HCT116 (cell line): Measurements from ENCODE around the gene OPCML. TPM values are rescaled to one million over a fixed set of nuclear protein-coding genes. Genes with fewer than 3 reads are reported as not detected.

Experiments
- ATAC-seq: fragments of 200-7000 bp; cut with Tn5 transposase; 2 replicates; pipeline ENCODE4 v1.9.1; 2020; ENCODE audit warnings: mild to moderate bottlenecking, moderate library complexity
- BruUV-seq: library from RNA; stranded (reverse); fragments of 400-500 nt; replicated peaks from 2 replicates; lab custom pipeline; 2021; lab: Mats Ljungman, UMichigan
- CTCF ChIA-PET: fragments of 300-600 bp; sonication (Branson Sonifier 250); formaldehyde crosslinking; loops from one replicate; lab custom pipeline; 2021; ENCODE audit warnings: antibody characterized with exemption; lab: Charles Lee
- POLR2A ChIA-PET: fragments of 300-600, 350-600 bp; sonication (Branson Sonifier 250); formaldehyde crosslinking; loops from one replicate; lab custom pipeline; 2021; ENCODE audit warnings: antibody characterized with exemption; lab: Charles Lee
- RAD21 ChIA-PET, 2 experiments: fragments of 300-600 bp; sonication (Branson Sonifier 250); formaldehyde crosslinking; loops; one replicate each; lab custom pipeline; 2023; ENCODE audit warnings: low total read pairs in 2 of 2; ENCODE audit not compliant: uncharacterized antibody in 2 of 2, unreplicated experiment in 2 of 2, low non-redundant PET in 1 of 2; lab: Charles Lee
- DNase-seq: peaks from one replicate; pipeline ENCODE4 v3.0.0-alpha.2; 2010; ENCODE audit warnings: low read depth, low spot score
- H2AFZ ChIP-seq: fragments of 200-600 bp; shearing (Covaris generic), sonication (generic); 2 replicates; pipeline ENCODE4 v1.6.1; 2017; ENCODE audit warnings: low read depth, mixed run types, mixed read lengths, antibody characterized with exemption, low read length; ENCODE audit not compliant: poor library complexity, severe bottlenecking
- H3K27ac ChIP-seq: 2 replicates; pipeline ENCODE4 v1.5.1; 2012; ENCODE audit warnings: low read depth, low read length
- H3K27me3 ChIP-seq: fragments of 200-600 bp; sonication (generic); 2 replicates; pipeline ENCODE4 v1.6.1; 2016; ENCODE audit warnings: mixed run types, low read length, mixed read lengths; ENCODE audit not compliant: insufficient read depth
- H3K36me3 ChIP-seq, 2 experiments: fragments of 200-500 bp in 1 of 2; fragments of 200-600 bp in 1 of 2; sonication (Bioruptor generic) in 1 of 2; sonication (generic) in 1 of 2; 2 replicates each; pipeline versions ENCODE4 v1.5.1 to v1.6.1; 2014 to 2016; ENCODE audit warnings: low read length in 2 of 2, inconsistent platforms in 1 of 2, mixed read lengths in 1 of 2, mixed run types in 1 of 2; ENCODE audit not compliant: insufficient read depth in 2 of 2, control insufficient read depth in 1 of 2
- H3K4me1 ChIP-seq, 2 experiments: fragments of 200-600 bp in 1 of 2; sonication (generic) in 1 of 2; 2 replicates each; pipeline versions ENCODE4 v1.5.1 to v1.6.1; 2012 to 2017; ENCODE audit warnings: low read length in 2 of 2, inconsistent platforms in 1 of 2, mild to moderate bottlenecking in 1 of 2, mixed read lengths in 1 of 2, mixed run types in 1 of 2, moderate library complexity in 1 of 2; ENCODE audit not compliant: insufficient read depth in 2 of 2, control insufficient read depth in 1 of 2
- H3K4me2 ChIP-seq: fragments of 200-600 bp; sonication (generic); 2 replicates; pipeline ENCODE4 v1.6.1; 2017; ENCODE audit warnings: mixed run types, low read length, mixed read lengths
- H3K4me3 ChIP-seq, 2 experiments: fragments of 200-600 bp in 1 of 2; sonication (generic) in 1 of 2; replicated peaks in 1 of 2; 2 replicates each; pipeline ENCODE4 v1.5.1; 2011 to 2016; ENCODE audit warnings: low read length in 2 of 2, control low read depth in 1 of 2, low read depth in 1 of 2, mild to moderate bottlenecking in 1 of 2, mixed read lengths in 1 of 2, mixed run types in 1 of 2
- H3K79me2 ChIP-seq: fragments of 200-600 bp; sonication (generic); 2 replicates; pipeline ENCODE4 v1.6.1; 2017; ENCODE audit warnings: mild to moderate bottlenecking, mixed run types, low read length, moderate library complexity, mixed read lengths; ENCODE audit not compliant: insufficient read depth
- H3K9ac ChIP-seq: fragments of 200-600 bp; sonication (generic); 2 replicates; pipeline ENCODE4 v1.6.1; 2016; ENCODE audit warnings: low read length, mixed read lengths
- H3K9me2 ChIP-seq: fragments of 200-600 bp; sonication (generic), shearing (Covaris generic); 2 replicates; pipeline ENCODE4 v1.6.1; 2017; ENCODE audit warnings: mixed run types, mild to moderate bottlenecking, moderate library complexity; ENCODE audit not compliant: insufficient read depth
- H3K9me3 ChIP-seq, 2 experiments: fragments of 200-500 bp in 1 of 2; fragments of 200-600 bp in 1 of 2; sonication (Bioruptor generic) in 1 of 2; sonication (generic) in 1 of 2; 2 replicates each; pipeline ENCODE4 v1.6.1; 2014 to 2017; ENCODE audit warnings: low read length in 2 of 2, mixed read lengths in 2 of 2, inconsistent platforms in 1 of 2, low read depth in 1 of 2, mild to moderate bottlenecking in 1 of 2, mixed run types in 1 of 2, moderate library complexity in 1 of 2; ENCODE audit not compliant: control insufficient read depth in 1 of 2, insufficient read depth in 1 of 2
- H4K20me1 ChIP-seq: fragments of 200-600 bp; sonication (generic), shearing (Covaris generic); 2 replicates; pipeline ENCODE4 v1.6.1; 2017; ENCODE audit warnings: mixed run types, mild to moderate bottlenecking, moderate library complexity; ENCODE audit not compliant: insufficient read depth
- ATF3 ChIP-seq: IDR thresholded peaks from 2 replicates; pipeline ENCODE4 v1.6.1; 2012
- CBX3 ChIP-seq: IDR thresholded peaks from 2 replicates; pipeline ENCODE4 v1.6.1; 2012; ENCODE audit warnings: low read depth
- CEBPB ChIP-seq: IDR thresholded peaks from 2 replicates; pipeline ENCODE4 v1.6.1; 2012; ENCODE audit warnings: low read depth
- EGR1 ChIP-seq: IDR thresholded peaks from 2 replicates; pipeline ENCODE4 v1.6.1; 2012; ENCODE audit warnings: low read depth
- EZH2 ChIP-seq: fragments of 200-600 bp; sonication (generic); IDR thresholded peaks from 2 replicates; pipeline ENCODE4 v1.6.1; 2017; ENCODE audit warnings: antibody characterized with exemption, mixed run types
- EZH2phosphoT487 ChIP-seq: fragments of 200-600 bp; IDR thresholded peaks from 2 replicates; pipeline ENCODE4 v1.6.1; 2018; ENCODE audit warnings: antibody characterized with exemption, borderline replicate concordance
- FOSL1 ChIP-seq: IDR thresholded peaks from 2 replicates; pipeline ENCODE4 v1.6.1; 2012; ENCODE audit warnings: low read depth
- JUND ChIP-seq: IDR thresholded peaks from 2 replicates; pipeline ENCODE4 v1.6.1; 2012
- POLR2A ChIP-seq: IDR thresholded peaks from 2 replicates; pipeline ENCODE4 v1.7.0; 2011; ENCODE audit warnings: borderline replicate concordance; ENCODE audit not compliant: insufficient read depth, insufficient read length; ENCODE audit errors: extremely low read depth
- POLR2AphosphoS5 ChIP-seq: IDR thresholded peaks from 2 replicates; pipeline ENCODE4 v1.6.1; 2011; ENCODE audit warnings: mild to moderate bottlenecking, low read depth, low read length, moderate library complexity
- RAD21 ChIP-seq: IDR thresholded peaks from 2 replicates; pipeline ENCODE4 v1.6.1; 2012; ENCODE audit warnings: low read depth, mild to moderate bottlenecking
- SRF ChIP-seq: IDR thresholded peaks from 2 replicates; pipeline ENCODE4 v1.6.1; 2012; ENCODE audit warnings: low read depth
- YY1 ChIP-seq: IDR thresholded peaks from 2 replicates; pipeline ENCODE4 v1.6.1; 2011; ENCODE audit warnings: low read length, low read depth, moderate library complexity, mild to moderate bottlenecking; ENCODE audit not compliant: insufficient replicate concordance; ENCODE audit errors: extremely low read depth
- intact Hi-C: fragments of 100-400 bp; cut with micrococcal nuclease; formaldehyde crosslinking; loops from 2 replicates; pipeline ENCODE4 v1.10.0; 2022
- total RNA-seq: library from RNA; stranded (reverse); gene quantifications from one replicate; pipeline ENCODE4 v1.2.1, GENCODE V29; 2021; ENCODE audit not compliant: unreplicated experiment
- TF ChIP-seq, protein P1 (sequence below): IDR thresholded peaks from 2 replicates; pipeline ENCODE4 v1.6.1; 2011; ENCODE audit warnings: mild to moderate bottlenecking, low read length, moderate library complexity; ENCODE audit not compliant: insufficient replicate concordance; ENCODE audit errors: extremely low read depth
- TF ChIP-seq, protein P2 (sequence below): IDR thresholded peaks from 2 replicates; pipeline ENCODE4 v1.6.1; 2012

Gene OPCML
- total RNA-seq, 1 experiment from 2014 or later = not detected

DNA sequence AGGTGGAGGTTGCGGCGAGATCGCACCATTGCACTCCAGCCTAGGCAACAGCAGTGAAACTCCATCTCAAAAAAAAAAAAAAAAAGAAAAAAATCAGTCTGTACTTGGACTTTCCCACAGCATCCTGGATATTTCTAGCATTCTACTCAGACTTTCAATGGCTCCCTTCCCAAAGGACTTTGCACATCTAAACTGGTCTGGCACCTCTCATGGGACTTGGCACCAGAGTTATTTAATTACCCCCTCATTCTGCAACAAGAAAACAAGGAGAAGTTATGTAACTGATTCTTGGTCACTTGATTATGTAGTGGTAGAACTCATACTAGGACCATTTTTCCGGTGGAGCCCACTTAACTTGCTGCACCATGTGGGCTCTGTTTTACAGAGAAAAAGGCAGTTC is 519.5 kb downstream of the OPCML start:
- ATAC-seq = no peak
- no peak overlapping the region for H2AFZ ChIP-seq
- TF ChIP-seq POLR2A = no peak
- TF ChIP-seq, all 23 proteins: peak for 0
- POLR2A ChIA-PET = no interaction called here
- no peaks in the 10 kb centered on the region for H3K79me2 ChIP-seq
- H3K4me2 ChIP-seq = no peak overlapping the region
- no peak for DNase-seq
- intact Hi-C loops = no loop called here
- BruUV-seq = no TSS peak
- H3K9me2 ChIP-seq = no peaks in the 10 kb centered on the region
- H3K36me3 ChIP-seq = no peaks in the 10 kb centered on the region
- no peak overlapping the region for H3K27ac ChIP-seq
- H3K4me1 ChIP-seq = no peaks in the 10 kb centered on the region
- H3K27me3 ChIP-seq = no peaks in the 10 kb centered on the region
- CTCF ChIA-PET = no interaction called here
- no peak overlapping the region for H3K4me3 ChIP-seq
- RAD21 ChIA-PET = no interaction called here
- H3K9ac ChIP-seq = no peak overlapping the region
- H4K20me1 ChIP-seq = no peaks in the 10 kb centered on the region
- H3K9me3 ChIP-seq = peaks cover 0 to 11% of the 10 kb centered on the region in 2 experiments; a peak in 2 of 4 replicates

DNA sequence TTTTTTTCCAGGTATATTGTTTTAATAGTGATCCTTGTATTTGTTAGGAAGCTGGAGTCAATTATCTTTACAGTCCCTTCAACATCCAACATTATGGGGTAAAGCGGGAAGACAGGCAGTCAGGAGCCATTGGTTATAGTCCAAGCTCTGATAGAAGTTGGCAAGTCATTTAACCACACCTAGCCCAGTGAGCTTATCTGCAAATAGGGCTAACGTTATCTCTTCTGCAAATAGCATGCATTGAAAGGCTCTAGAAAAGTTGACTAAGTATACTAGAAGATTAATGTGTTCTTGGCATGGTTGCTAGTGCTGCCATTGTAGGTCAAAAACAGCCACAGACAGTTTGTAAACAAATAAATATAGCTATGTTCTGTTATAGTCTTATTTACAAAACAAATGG is 520.7 kb downstream of the OPCML start:
- no TSS peak for BruUV-seq
- Histone ChIP-seq H2AFZ (no peak overlapping the region), H3K79me2 (no peaks in the 10 kb centered on the region), H3K36me3 (no peaks in the 10 kb centered on the region), H3K9me3 (peaks cover 2 to 11% of the 10 kb centered on the region in 2 experiments; a peak in 2 of 4 replicates), H3K27ac (no peak overlapping the region), H3K9me2 (no peaks in the 10 kb centered on the region), H3K4me3 (no peak overlapping the region), H3K4me1 (no peaks in the 10 kb centered on the region), H3K4me2 (no peak overlapping the region), H3K27me3 (no peaks in the 10 kb centered on the region), H4K20me1 (no peaks in the 10 kb centered on the region), H3K9ac (no peak overlapping the region)
- no peak for ATAC-seq
- ChIA-PET POLR2A (no interaction called here), RAD21 (no interaction called here), CTCF (no interaction called here)
- no peak for TF ChIP-seq RAD21
- no peak for TF ChIP-seq ATF3
- TF ChIP-seq EGR1 = no peak
- no peak for TF ChIP-seq POLR2AphosphoS5
- no peak for TF ChIP-seq JUND
- no peak for TF ChIP-seq CEBPB
- no peak for TF ChIP-seq YY1
- TF ChIP-seq, protein P1, sequence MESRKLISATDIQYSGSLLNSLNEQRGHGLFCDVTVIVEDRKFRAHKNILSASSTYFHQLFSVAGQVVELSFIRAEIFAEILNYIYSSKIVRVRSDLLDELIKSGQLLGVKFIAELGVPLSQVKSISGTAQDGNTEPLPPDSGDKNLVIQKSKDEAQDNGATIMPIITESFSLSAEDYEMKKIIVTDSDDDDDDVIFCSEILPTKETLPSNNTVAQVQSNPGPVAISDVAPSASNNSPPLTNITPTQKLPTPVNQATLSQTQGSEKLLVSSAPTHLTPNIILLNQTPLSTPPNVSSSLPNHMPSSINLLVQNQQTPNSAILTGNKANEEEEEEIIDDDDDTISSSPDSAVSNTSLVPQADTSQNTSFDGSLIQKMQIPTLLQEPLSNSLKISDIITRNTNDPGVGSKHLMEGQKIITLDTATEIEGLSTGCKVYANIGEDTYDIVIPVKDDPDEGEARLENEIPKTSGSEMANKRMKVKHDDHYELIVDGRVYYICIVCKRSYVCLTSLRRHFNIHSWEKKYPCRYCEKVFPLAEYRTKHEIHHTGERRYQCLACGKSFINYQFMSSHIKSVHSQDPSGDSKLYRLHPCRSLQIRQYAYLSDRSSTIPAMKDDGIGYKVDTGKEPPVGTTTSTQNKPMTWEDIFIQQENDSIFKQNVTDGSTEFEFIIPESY = no peak
- no peak for TF ChIP-seq FOSL1
- no peak for TF ChIP-seq EZH2
- no peak for TF ChIP-seq CBX3
- no peak for TF ChIP-seq SRF
- TF ChIP-seq EZH2phosphoT487 = no peak
- TF ChIP-seq, protein P2, sequence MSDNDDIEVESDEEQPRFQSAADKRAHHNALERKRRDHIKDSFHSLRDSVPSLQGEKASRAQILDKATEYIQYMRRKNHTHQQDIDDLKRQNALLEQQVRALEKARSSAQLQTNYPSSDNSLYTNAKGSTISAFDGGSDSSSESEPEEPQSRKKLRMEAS = no peak
- no peak for DNase-seq
- intact Hi-C loops = no loop called here
